Caco-2 (cell line): Measurements from ENCODE around the gene CCDC117. TPM values are rescaled to one million over a fixed set of nuclear protein-coding genes. Genes with fewer than 3 reads are reported as not detected.

Experiments used
- BruUV-seq: library from RNA; stranded (reverse); fragments of 400-500 nt; replicated peaks from 2 replicates; lab custom pipeline; 2021; lab: Mats Ljungman, UMichigan
- CTCF ChIA-PET: fragments of 300-600 bp; sonication (Branson Sonifier 250); formaldehyde crosslinking; loops from one replicate; lab custom pipeline; 2022; ENCODE audit warnings: antibody characterized with exemption; lab: Charles Lee
- POLR2A ChIA-PET: fragments of 300-600 bp; sonication (Branson Sonifier 250); formaldehyde crosslinking; loops from one replicate; lab custom pipeline; 2022; ENCODE audit warnings: antibody characterized with exemption; lab: Charles Lee
- DNase-seq, 2 experiments: peaks; one replicate each; pipeline versions ENCODE4 v3.0.0 to v3.0.0-alpha.2; 2020 to 2022
- H3K27me3 ChIP-seq: replicated peaks from 2 replicates; pipeline ENCODE4 v1.6.0; 2011; ENCODE audit warnings: low read length; ENCODE audit not compliant: control insufficient read depth, insufficient read depth
- H3K36me3 ChIP-seq: 2 replicates; pipeline ENCODE4 v1.5.1; 2011; ENCODE audit warnings: low read length; ENCODE audit not compliant: control insufficient read depth, insufficient read depth
- H3K4me1 ChIP-seq: fragments of 250-450 bp; sonication (Bioruptor Pico); 2 replicates; pipeline ENCODE4 v1.5.1; 2020; ENCODE audit warnings: mild to moderate bottlenecking
- H3K4me3 ChIP-seq: 2 replicates; pipeline ENCODE4 v1.5.1; 2011; ENCODE audit warnings: low read depth, mild to moderate bottlenecking, control low read depth, low read length
- H3K9me3 ChIP-seq: fragments of 250-450 bp; sonication (Bioruptor Pico); 2 replicates; pipeline ENCODE4 v1.5.1; 2020; ENCODE audit warnings: mild to moderate bottlenecking, moderate library complexity
- H3K27ac Mint-ChIP-seq: one replicate; pipeline ENCODE4 v1.8.0; 2022; ENCODE audit warnings: mixed read lengths; ENCODE audit not compliant: unreplicated experiment
- H3K27me3 Mint-ChIP-seq: one replicate; pipeline ENCODE4 v1.8.0; 2022; ENCODE audit warnings: mixed read lengths; ENCODE audit not compliant: insufficient read depth, unreplicated experiment
- H3K36me3 Mint-ChIP-seq: one replicate; pipeline ENCODE4 v1.8.0; 2022; ENCODE audit warnings: mild to moderate bottlenecking, mixed read lengths; ENCODE audit not compliant: insufficient read depth, unreplicated experiment
- H3K4me1 Mint-ChIP-seq: one replicate; pipeline ENCODE4 v1.8.0; 2022; ENCODE audit warnings: low read depth, mixed read lengths; ENCODE audit not compliant: unreplicated experiment
- H3K4me3 Mint-ChIP-seq: one replicate; pipeline ENCODE4 v1.8.0; 2022; ENCODE audit warnings: mild to moderate bottlenecking, moderate library complexity, mixed read lengths; ENCODE audit not compliant: unreplicated experiment
- H3K9me3 Mint-ChIP-seq: one replicate; pipeline ENCODE4 v1.8.0; 2022; ENCODE audit warnings: mixed read lengths; ENCODE audit not compliant: unreplicated experiment
- CTCF ChIP-seq, 2 experiments: fragments of 200-600 bp in 1 of 2; IDR thresholded peaks; 1 replicate in 1 of 2; 2 replicates in 1 of 2; pipeline versions ENCODE4 v1.5.1 to v1.8.0; 2011 to 2022; ENCODE audit warnings: antibody characterized with exemption in 1 of 2, control low read depth in 1 of 2, inconsistent platforms in 1 of 2, low read depth in 1 of 2, low read length in 1 of 2, mild to moderate bottlenecking in 1 of 2, moderate library complexity in 1 of 2; ENCODE audit not compliant: insufficient read depth in 1 of 2, severe bottlenecking in 1 of 2, unreplicated experiment in 1 of 2
- intact Hi-C: fragments of 100-400 bp; cut with micrococcal nuclease; formaldehyde crosslinking; loops from one replicate; pipeline ENCODE4 v1.10.0; 2022; ENCODE audit not compliant: unreplicated experiment
- total RNA-seq: library from RNA; stranded (reverse); gene quantifications from 2 replicates; pipeline ENCODE4 v1.2.3, GENCODE V29; 2022

The CCDC117 gene
- total RNA-seq, 1 experiment from 2014 or later = 27.8 TPM

GRCh38 chr22:28837640-28838039 lies 65.1 kb downstream of the CCDC117 start:
- no peaks in the 10 kb centered on the region for H3K27me3 ChIP-seq
- H3K27me3 Mint-ChIP-seq = no peaks in the 10 kb centered on the region
- no peaks in the 10 kb centered on the region for H3K9me3 ChIP-seq
- BruUV-seq = no TSS peak
- peaks cover 7% of the 10 kb centered on the region for H3K4me1 Mint-ChIP-seq
- H3K36me3 ChIP-seq = no peaks in the 10 kb centered on the region
- ChIA-PET POLR2A (interaction anchor here (0.6 kb wide), 1 partner anchor 77 kb away, joined by 3 read pairs; no protein-coding TSS in a partner anchor), CTCF (no interaction called here)
- H3K4me3 ChIP-seq = no peak overlapping the region
- no peaks in the 10 kb centered on the region for H3K9me3 Mint-ChIP-seq
- DNase-seq = no peak
- no peak overlapping the region for H3K4me3 Mint-ChIP-seq
- no peak for TF ChIP-seq CTCF (IDR thresholded peaks at IDR 0.05; ENCODE audit: insufficient read depth in 1 of 2, low read depth in 1 of 2, low read length in 1 of 2, severe bottlenecking in 1 of 2, unreplicated experiment in 1 of 2)
- no peaks in the 10 kb centered on the region for H3K4me1 ChIP-seq
- H3K36me3 Mint-ChIP-seq = no peaks in the 10 kb centered on the region
- intact Hi-C loops = no loop called here
- H3K27ac Mint-ChIP-seq = no peak overlapping the region

Other genes starting within 250 kb of the CCDC117 start
- 12.0 and 12.9 TPM in 2 replicates for gene TTC28, start 92.9 kb upstream of the CCDC117 start, total RNA-seq
- gene CHEK2, start 30.9 kb upstream of the CCDC117 start, total RNA-seq = 34.0 and 38.0 TPM in 2 replicates
- gene HSCB, start 30.7 kb upstream of the CCDC117 start, total RNA-seq = 8.2 and 11.4 TPM in 2 replicates
- gene XBP1, start 27.9 kb downstream of the CCDC117 start, total RNA-seq = 215 and 225 TPM in 2 replicates
- 37.9 and 41.1 TPM in 2 replicates for gene ZNRF3, start 110.9 kb downstream of the CCDC117 start, total RNA-seq